Neuron (in vitro differentiated cells): ENCODE results near the gene PRSS1.
"Not testable (repeated sequence)": the region's sequence is repeated elsewhere in the genome, so short reads cannot be mapped to it uniquely, and the experiment has no call there.

Experiments used
- H2AFZ ChIP-seq: one replicate; pipeline ENCODE4 v1.6.1; 2013; ENCODE audit warnings: low read depth, mild to moderate bottlenecking, inconsistent platforms, low read length, moderate library complexity
- H3K27me3 ChIP-seq: one replicate; pipeline ENCODE4 v1.6.1; 2013; ENCODE audit warnings: low read length; ENCODE audit not compliant: insufficient read depth
- H3K36me3 ChIP-seq: one replicate; pipeline ENCODE4 v1.6.1; 2013; ENCODE audit warnings: low read length; ENCODE audit not compliant: insufficient read depth
- H3K4me1 ChIP-seq: one replicate; pipeline ENCODE4 v1.6.1; 2013; ENCODE audit warnings: low read length; ENCODE audit not compliant: insufficient read depth
- H3K4me3 ChIP-seq: 2 replicates; pipeline ENCODE4 v1.5.1; 2013; ENCODE audit warnings: mild to moderate bottlenecking, low read length, moderate library complexity
- H3K9me3 ChIP-seq: one replicate; pipeline ENCODE4 v1.6.1; 2013; ENCODE audit warnings: low read length

Gene PRSS1

DNA sequence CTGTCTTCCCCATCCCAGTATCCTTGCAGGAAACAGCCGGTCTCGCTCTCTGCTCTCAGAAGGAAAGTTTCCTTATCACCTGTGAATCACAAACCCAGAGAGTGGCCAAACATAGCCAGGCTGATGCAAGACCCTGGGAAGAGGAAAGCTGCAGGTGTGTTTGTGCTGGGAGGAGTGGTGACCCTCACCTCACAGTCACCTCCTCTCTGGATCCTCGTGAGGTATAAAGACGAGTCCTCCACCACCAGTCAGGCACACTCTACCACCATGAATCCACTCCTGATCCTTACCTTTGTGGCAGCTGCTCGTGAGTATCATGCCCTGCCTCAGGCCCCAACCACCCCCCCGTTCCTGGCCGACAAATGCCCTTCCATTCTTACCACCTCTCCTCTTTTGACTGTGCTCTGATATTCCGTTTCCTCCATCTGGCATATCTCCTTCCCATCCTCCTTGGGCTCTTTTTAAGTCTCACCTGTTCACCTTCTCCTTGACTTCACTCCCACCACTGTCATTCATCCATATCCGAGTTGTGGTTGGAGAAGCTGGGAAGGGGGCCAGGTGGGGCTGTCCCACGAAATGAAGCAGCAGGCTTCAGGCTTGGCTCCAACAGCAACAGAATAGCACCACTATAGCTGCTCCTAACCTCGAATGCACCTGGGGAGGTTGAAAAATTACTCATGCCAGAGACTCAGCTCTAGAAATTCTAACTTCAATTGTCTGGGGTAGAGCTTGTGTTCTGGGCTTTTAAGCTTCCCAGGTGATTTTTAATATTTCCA lies at the start of gene PRSS1:
Gene PRSS1, plus strand, starts transcription at position 255 of the 776 bp plus-strand sequence. Its CDS starts 13 bp downstream, at position 268.
- Histone ChIP-seq H3K36me3 (no peaks in the 10 kb centered on the region), H3K9me3 (no peaks in the 10 kb centered on the region), H2AFZ (no peak within 1 kb of the TSS), H3K4me3 (no peak within 1 kb of the TSS), H3K27me3 (no peaks in the 10 kb centered on the region), H3K4me1 (no peaks in the 10 kb centered on the region)

DNA sequence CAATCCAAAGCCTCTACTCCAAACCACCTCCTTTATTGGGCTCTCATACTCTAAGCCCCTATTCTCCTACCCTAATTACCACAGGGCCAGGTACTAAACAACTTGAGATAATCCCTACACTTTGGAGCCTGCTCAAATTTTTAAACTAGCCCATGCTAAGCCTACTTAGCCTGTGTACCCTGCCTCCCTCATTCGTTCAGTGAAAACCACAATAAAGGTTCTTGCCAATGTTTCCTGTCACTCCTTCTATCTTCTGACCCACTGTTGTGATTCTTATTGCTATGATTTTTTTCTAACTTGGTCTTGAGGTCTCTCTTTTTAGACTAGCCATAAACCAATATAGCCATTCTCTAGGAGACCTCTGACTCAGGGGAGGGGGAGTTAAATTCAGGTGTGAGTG lies 48.3 kb upstream of the PRSS1 start:
- not testable (repeated sequence) for H3K4me1 ChIP-seq, H3K36me3 ChIP-seq, H2AFZ ChIP-seq, H3K27me3 ChIP-seq, H3K4me3 ChIP-seq, H3K9me3 ChIP-seq

GRCh38 chr7:142703655-142704305 lies 45.5 kb upstream of the PRSS1 start:
- no peaks in the 10 kb centered on the region for H3K36me3 ChIP-seq
- no peak overlapping the region for H3K4me3 ChIP-seq
- H3K27me3 ChIP-seq, result no peaks in the 10 kb centered on the region
- H2AFZ ChIP-seq, result no peak overlapping the region
- H3K9me3 ChIP-seq, result no peaks in the 10 kb centered on the region
- H3K4me1 ChIP-seq, result no peaks in the 10 kb centered on the region

GRCh38 chr7:142708726-142709125 lies 40.5 kb upstream of the PRSS1 start:
- H3K9me3 ChIP-seq, H3K36me3 ChIP-seq, H3K27me3 ChIP-seq, H3K4me3 ChIP-seq, H2AFZ ChIP-seq, H3K4me1 ChIP-seq: not testable (repeated sequence)

DNA sequence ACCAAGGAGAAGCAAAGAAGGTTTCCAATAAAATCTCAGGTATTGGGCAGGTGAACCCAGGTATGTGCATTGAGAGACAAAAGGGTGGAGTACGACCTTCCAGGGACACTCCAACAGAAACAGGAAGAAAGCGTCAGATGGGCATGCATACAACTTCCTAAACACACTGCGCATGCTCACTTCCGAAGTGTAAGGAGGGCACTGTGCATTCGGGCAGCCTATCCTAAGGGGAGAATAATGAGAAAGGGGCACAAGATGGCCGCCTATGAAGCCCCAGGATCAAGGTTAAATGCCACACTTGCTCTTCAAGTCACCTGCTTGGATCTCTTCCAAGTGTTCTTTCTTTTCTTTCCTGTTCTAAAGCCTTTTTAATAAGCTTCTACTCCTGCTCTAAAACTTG lies 39.4 kb upstream of the PRSS1 start:
- Histone ChIP-seq H3K4me3 (no peak overlapping the region), H2AFZ (no peak overlapping the region), H3K27me3 (no peaks in the 10 kb centered on the region), H3K4me1 (no peaks in the 10 kb centered on the region), H3K9me3 (no peaks in the 10 kb centered on the region), H3K36me3 (no peaks in the 10 kb centered on the region)

DNA sequence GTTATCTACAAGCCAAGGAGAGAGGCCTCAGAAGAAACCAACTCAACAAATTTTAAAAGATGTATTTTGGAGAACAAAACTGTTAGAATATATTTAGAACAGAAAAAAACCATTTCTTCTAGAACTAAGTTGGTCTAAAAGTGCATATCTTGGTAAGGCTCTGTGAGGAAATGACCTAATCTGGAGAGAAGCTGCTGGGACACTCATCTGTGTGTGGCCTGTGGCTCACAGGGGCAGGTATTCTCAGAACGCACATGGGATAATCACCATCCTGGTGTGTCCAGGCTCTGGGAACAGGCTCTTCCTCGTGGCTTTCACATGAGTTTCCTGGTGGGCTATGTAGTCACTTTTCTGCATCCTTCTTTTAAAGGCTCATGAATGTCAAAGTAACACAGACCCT lies 38.1 kb upstream of the PRSS1 start:
- no peak overlapping the region for H3K4me3 ChIP-seq
- no peaks in the 10 kb centered on the region for H3K27me3 ChIP-seq
- H2AFZ ChIP-seq, result no peak overlapping the region
- H3K4me1 ChIP-seq, result no peaks in the 10 kb centered on the region
- H3K36me3 ChIP-seq, result no peaks in the 10 kb centered on the region
- no peaks in the 10 kb centered on the region for H3K9me3 ChIP-seq

DNA sequence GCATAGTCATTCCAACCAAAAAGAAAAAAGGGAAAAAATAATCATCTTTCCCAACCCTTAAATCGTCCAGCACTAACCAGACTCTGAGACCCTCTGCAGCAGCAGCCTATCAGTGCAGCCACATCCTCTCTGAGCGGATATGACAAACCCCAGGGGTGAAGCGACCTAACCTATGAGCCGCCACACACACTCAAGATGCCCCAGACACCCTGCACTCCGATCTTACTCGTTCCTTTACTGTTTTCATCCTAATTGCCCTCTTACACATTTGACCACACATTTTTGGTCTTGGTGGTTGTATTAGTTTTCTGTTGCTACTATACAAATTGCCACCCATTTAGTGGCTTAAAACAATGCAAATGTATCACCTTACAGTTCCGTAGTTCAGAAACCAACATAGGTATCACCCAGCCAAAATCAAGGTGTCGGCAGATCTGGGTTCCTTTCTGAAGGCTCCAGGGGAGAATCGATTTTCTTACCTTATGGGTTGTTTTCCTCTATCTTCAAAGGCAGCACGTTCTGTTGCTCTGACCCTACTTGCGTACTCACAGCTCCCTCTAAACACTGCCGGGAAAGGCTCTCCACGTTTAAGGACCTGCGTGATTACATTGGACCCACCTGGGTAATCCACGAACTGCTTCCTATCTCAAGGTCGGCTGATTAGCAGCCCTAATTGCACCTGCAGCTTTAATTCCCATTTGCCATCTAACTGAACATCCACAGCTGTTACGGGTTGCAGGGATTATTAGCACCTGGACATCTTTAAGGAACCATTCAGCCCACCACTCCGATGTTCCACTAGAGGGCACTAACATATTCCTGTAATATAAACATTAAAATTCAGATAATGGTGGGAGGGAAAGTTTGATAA lies 37.3 kb upstream of the PRSS1 start:
- Histone ChIP-seq H3K4me3 (no peak overlapping the region), H3K4me1 (no peaks in the 10 kb centered on the region), H3K27me3 (no peaks in the 10 kb centered on the region), H3K36me3 (no peaks in the 10 kb centered on the region), H2AFZ (no peak overlapping the region), H3K9me3 (no peaks in the 10 kb centered on the region)

DNA sequence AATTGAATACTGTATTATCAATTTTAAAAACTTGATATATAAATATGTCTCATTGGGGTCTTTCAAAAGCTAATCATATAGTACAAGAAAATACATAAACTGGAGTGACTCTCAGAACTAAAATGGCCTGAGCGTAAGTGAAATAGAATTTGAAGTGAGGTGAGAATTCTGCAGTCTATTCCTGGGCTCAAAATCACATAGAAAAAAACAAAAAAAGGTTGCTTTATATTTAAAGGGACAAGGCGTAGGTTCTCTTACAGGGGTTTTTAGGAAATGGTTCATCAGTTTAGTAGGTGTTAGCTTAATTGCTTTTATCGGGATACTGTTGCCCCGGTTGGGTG lies 36.7 kb upstream of the PRSS1 start:
- H2AFZ ChIP-seq, result no peak overlapping the region
- no peaks in the 10 kb centered on the region for H3K9me3 ChIP-seq
- H3K4me1 ChIP-seq, result no peaks in the 10 kb centered on the region
- H3K4me3 ChIP-seq, result no peak overlapping the region
- H3K27me3 ChIP-seq, result no peaks in the 10 kb centered on the region
- H3K36me3 ChIP-seq, result no peaks in the 10 kb centered on the region

DNA sequence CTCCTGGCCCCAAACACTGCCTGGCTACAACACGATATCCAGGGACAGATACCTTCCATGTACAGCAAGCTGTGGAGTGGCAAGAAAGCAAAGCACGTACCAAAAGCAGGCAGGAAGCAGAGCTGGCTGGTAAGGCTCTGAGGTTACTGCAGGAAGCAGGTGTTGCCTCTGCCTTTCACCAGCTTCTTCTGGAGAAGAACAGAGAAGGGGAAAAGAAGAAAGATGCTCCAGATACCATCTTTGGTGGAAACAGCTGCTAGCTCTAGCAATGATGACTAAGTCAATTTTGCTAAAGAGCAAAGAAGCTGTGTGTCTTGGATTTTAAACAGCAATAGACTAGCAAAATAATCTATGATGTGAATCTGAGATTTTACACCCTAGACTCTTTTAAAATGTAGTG lies 34.9 kb upstream of the PRSS1 start:
- H2AFZ ChIP-seq, result no peak overlapping the region
- no peaks in the 10 kb centered on the region for H3K4me1 ChIP-seq
- no peaks in the 10 kb centered on the region for H3K36me3 ChIP-seq
- no peak overlapping the region for H3K4me3 ChIP-seq
- H3K9me3 ChIP-seq, result no peaks in the 10 kb centered on the region
- H3K27me3 ChIP-seq, result no peaks in the 10 kb centered on the region

GRCh38 chr7:142716596-142716995 lies 32.7 kb upstream of the PRSS1 start:
- H3K36me3 ChIP-seq, result no peaks in the 10 kb centered on the region

GRCh38 chr7:142717453-142717852 lies 31.8 kb upstream of the PRSS1 start:
- Histone ChIP-seq H3K36me3 (no peaks in the 10 kb centered on the region), H3K4me1 (no peaks in the 10 kb centered on the region), H3K27me3 (no peaks in the 10 kb centered on the region), H3K9me3 (no peaks in the 10 kb centered on the region), H3K4me3 (no peak overlapping the region), H2AFZ (no peak overlapping the region)

More at GRCh38 chr7:142716596-142716995, 32.7 kb upstream of the PRSS1 start:
- no peaks in the 10 kb centered on the region for H3K27me3 ChIP-seq
- no peaks in the 10 kb centered on the region for H3K9me3 ChIP-seq
- no peak overlapping the region for H3K4me3 ChIP-seq
- H2AFZ ChIP-seq, result no peak overlapping the region
- H3K4me1 ChIP-seq, result no peaks in the 10 kb centered on the region

DNA sequence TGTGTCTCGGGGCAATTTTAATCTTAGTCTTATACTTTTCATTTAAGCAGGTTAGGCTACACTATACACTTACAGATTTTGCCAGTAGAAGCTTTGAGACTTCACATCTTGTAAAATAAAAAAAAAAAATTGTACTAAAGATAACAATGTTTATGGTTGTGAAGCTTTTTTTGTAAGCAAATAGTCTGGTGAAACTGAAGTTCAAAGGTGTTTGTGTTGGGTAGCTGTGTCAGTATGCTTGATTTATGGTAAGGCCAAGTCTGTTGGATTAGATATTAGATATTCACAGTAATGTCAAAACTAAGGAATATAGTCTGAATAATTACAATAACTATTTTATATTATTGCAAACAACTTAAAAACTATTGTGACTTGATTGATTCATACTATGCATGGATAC lies 31.0 kb upstream of the PRSS1 start:
- Histone ChIP-seq H2AFZ (no peak overlapping the region), H3K9me3 (no peaks in the 10 kb centered on the region), H3K4me1 (no peaks in the 10 kb centered on the region), H3K36me3 (no peaks in the 10 kb centered on the region), H3K4me3 (no peak overlapping the region), H3K27me3 (no peaks in the 10 kb centered on the region)

DNA sequence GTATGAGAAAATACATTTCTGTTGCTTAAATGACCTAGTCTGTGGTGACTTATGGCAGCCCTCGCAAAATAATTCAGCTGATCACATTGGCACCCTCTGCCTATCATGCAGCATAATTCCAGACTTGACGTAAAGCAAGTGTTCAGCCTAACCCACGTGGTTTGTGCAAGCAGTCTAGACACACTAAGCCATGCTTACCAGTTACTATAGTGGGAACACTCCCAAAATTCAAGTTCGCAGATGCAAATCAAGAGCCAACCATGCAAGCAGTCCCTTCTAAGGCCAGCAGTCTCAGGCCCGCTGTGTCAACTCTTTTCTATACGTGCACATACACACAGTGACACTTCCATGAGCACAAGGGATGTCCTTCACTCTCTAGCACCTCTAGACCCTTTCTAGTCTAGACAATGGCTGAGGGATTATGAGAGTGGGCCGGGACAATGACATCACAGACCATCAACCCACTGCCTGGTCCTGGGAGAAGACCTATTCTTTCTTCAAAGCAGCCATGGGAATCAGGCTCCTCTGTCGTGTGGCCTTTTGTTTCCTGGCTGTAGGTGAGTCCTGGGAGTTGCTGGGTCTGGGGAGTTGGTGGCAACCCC lies 29.0 kb upstream of the PRSS1 start:
- no peaks in the 10 kb centered on the region for H3K36me3 ChIP-seq
- no peaks in the 10 kb centered on the region for H3K27me3 ChIP-seq
- H2AFZ ChIP-seq, result no peak overlapping the region
- H3K4me1 ChIP-seq, result no peaks in the 10 kb centered on the region
- no peak overlapping the region for H3K4me3 ChIP-seq
- H3K9me3 ChIP-seq, result no peaks in the 10 kb centered on the region
